Measurements from ENCODE around the gene CCL28.
"Not testable (repeated sequence)": the region's sequence is repeated elsewhere in the genome, so short reads cannot be mapped to it uniquely, and the experiment has no call there.

The CCL28 gene, protein sequence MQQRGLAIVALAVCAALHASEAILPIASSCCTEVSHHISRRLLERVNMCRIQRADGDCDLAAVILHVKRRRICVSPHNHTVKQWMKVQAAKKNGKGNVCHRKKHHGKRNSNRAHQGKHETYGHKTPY

DNA sequence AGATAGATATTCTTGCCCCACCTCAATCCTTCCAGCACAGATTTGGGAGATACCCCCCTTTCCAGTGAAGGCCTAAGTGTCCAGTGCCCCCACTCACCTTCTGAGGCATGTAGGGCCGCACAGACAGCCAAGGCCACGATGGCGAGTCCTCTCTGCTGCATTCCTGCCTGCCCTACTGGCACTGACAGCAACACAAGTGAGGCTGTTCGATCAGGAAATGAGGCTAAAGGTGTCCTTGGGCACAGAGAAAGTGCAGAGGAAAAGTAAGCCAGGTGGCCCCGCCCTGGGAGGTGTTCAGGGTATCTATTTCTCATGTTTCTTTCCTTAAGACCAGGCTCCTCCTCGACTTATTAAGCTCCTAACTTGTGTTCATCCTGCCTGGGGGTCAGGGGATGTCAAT, at the start of gene CCL28:
TSS of gene CCL28 (minus strand) at position 236 of the 400 bp plus-strand sequence. CDS start at position 161, 75 bp downstream.
- no peak for DNase-seq

DNA sequence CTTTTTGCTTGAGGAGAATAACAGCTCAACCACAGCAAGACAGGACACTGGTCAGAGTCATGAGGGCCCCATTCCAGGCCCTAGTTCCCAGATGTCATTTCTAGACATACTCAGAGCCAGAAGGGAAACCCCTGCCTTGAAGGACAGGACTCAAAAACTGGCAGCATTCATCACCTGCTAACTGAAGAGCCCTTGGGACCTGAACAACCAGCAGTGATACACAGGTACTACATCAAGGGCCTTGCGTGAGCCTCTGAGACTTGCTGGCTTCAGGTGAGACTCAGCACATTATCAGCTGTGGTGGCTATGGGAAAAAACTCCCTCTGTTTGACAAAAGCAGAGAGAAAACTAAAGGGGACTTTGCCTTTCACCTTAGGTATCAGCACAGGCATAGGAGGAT, 48.9 kb upstream of the CCL28 start:
- no peak for DNase-seq

DNA sequence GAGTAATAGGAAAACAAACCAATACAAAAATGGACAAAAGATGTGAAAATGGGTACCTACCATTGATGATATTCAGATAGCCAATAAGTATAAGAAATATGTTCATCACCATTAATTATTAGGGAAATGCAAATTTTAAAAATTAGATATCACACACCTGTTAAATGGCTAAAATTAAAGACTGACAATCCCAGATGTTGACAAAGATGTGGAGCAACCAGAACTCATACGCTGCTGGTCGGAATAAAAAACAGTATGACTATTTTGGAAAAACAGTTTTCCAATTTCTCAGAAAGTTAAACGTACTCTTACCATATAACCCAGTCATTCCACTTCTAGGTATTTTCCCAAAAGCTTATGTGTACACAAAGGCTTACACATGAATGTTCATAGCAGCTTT, 44.4 kb upstream of the CCL28 start:
- no peak for DNase-seq

DNA sequence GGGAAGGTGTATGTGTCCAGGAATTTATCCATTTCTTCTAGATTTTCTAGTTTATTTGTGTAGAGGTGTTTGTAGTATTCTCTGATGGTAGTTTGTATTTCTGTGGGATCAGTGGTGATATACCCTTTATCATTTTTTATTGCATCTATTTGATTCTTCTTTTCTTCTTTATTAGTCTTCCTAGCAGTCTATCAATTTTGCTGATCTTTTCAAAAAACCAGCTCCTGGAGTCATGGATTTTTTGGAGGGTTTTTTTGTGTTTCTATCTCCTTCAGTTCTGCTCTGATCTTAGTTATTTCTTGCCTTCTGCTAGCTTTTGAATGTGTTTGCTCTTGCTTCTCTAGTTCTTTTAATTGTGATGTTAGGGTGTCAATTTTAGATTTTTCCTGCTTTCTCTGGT, 29.4 kb upstream of the CCL28 start:
- not testable (repeated sequence) for DNase-seq

GRCh38 chr5:43437062-43437660, 25.0 kb upstream of the CCL28 start:
- no peak for DNase-seq

- DNase-seq, result no peak
Measured at GRCh38 chr5:43433382-43433781, 21.2 kb upstream of the CCL28 start.

DNA sequence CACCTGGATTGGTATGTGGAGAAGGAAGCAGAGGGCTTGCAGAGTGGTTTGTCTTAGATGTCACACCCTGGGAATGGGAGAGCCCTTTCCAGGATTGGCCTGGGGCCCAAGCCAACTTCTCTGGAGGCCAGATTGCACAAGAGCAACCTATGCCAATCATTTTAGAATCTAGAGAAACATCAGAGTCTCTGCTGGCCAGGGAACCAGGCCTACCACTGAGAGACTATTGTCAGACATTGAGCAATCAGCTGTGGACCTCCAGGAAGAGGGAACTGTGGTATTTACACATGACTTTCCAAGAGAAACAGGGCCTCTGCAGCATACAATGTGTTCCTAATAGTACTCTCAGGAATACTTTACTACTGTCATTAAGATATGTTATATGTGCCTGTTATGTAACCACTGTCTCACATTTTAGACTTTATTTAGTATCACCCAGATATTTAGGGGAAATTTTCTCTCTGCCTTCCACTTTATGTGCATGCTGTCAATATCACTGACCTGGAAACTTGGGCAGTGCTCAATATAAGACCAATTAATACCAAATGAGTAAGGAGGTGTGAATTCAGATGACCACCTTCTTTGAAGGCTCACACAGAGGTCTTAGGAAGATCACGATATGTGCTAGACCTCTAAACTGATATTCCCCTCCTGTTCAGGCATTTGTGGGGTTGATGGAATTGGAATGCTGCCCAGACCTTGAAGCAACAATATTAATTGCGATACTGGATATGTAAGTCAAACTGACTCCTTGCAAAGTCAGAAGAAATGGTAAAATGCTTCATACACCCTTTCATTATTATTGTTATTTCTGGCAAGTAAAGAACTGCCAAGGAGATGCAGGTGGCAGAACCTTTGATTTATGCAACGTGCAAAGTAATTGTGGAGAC, 20.5 kb upstream of the CCL28 start:
- no peak for DNase-seq

- no peak for DNase-seq
Measured at GRCh38 chr5:43429706-43430105, 17.5 kb upstream of the CCL28 start.

- DNase-seq, result no peak
Measured at GRCh38 chr5:43429016-43429415, 16.8 kb upstream of the CCL28 start.

GRCh38 chr5:43427306-43427705, 15.1 kb upstream of the CCL28 start:
- DNase-seq, result no peak

- no peak for DNase-seq
Measured at GRCh38 chr5:43425983-43426382, 13.8 kb upstream of the CCL28 start.

DNA sequence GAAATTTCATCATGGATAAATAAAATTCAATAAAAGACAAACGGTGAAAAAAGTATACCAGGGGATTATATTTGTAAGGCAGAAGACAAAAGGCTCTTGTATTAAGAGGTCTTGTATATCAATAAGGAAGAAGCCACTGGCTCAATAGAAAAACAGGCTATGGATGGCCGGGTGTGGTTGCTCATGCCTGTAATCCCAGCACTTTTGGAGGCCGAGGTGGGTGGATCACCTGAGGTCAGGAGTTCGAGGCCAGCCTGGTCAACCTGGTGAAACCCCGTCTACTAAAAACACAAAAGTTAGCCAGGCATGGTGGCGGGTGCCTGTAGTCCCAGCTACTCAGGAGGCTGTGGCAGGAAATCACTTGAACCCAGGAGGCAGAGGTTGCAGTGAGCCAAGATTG, 10.9 kb upstream of the CCL28 start:
- DNase-seq, result not testable (repeated sequence)

DNA sequence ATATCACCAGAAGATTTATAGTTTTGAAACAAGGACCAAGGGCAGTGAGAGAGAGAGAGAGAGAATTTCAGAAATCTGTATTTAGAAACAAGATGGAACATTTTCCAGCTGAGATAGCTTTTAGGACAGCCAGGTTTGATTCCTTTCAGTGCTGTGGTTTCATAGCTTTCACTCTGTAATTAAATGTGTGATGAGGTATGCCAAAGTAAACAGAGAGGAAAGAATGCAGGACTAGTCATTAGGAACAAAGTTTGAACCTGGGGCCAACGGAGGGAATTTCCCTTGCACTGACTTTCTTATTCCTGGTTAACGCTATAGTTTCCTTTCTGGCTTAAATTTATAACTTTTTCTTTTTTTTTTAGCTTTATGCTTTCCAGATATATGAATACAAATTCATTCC, 10.0 kb upstream of the CCL28 start:
- DNase-seq, result no peak

GRCh38 chr5:43421450-43422133, 9.4 kb upstream of the CCL28 start:
- no peak for DNase-seq

GRCh38 chr5:43420241-43420640, 8.1 kb upstream of the CCL28 start:
- DNase-seq, result no peak

- no peak for DNase-seq
Measured at GRCh38 chr5:43418561-43418960, 6.4 kb upstream of the CCL28 start.

DNA sequence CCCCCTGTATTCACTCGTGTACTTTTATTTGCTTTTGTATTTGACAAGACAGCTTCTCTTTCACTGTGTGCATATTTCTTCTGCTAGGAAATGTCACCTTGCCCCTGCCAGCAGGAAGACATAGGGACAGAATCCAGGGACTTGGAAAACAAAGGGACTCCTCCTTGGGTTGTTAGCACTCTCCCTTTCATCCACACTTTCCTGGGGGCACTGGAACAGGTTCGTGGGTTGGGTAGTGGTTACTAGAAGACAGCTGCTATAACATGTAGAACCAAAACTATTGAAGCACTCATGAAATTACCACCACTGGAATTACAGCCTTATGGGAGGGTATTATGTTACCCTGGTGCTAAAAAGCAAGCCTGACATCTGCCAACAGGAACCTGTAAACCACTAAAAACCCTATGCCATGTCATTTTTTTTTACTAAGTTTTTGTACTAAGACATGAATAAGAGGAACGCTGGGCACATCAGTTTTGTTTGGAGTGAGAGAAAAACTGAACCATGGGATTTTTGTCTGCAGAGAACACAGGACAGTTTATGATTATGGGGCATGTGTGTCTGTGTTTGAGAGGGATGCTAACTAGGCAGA, 4.7 kb upstream of the CCL28 start:
- no peak for DNase-seq

DNA sequence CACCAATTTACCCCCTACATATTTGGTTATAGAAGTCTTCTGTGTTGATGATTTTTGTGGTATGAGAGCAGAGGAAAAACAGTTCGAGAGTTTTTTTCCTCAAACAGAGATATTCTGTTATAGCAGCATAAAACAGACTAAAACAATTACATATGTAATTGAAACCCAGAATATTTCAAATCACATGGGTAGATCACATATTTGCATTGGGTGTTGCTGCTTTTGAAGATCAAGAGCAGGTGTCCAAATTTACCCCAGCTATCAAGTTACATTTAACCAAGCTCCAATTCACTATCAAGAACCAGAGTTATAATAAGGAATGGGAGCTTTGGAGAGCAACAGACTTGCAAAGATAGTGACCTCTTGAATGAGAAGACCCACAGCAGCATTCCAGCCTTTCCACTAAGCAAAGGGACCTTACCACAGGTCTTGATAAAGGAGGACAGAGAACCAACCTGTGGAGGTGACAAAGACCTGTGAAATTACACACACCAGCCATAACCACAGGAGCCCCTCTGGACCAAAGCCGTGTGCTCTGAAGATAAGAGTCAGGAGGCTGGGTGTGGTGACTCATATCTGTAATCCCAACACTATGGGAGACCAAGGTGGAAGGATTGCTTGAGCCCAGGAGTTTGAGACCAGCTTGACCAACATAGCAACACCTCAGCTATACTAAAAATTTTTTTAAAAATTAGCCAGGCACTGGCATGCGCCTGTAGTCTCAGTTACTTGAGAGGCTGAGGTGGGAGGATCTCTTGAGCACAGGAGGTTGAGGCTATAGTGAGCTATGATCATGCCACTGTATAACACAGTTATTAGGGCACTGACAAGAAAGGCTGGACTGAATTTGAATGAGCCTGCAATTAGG, 4.0 kb upstream of the CCL28 start:
- DNase-seq, result no peak

- DNase-seq, result no peak
Measured at GRCh38 chr5:43413966-43414365, 1.8 kb upstream of the CCL28 start.

GRCh38 chr5:43412644-43413043, 453 bp upstream of the CCL28 start:
- DNase-seq, result no peak

GRCh38 chr5:43411495-43411894, 696 bp downstream of the CCL28 start:
- DNase-seq, result no peak

DNA sequence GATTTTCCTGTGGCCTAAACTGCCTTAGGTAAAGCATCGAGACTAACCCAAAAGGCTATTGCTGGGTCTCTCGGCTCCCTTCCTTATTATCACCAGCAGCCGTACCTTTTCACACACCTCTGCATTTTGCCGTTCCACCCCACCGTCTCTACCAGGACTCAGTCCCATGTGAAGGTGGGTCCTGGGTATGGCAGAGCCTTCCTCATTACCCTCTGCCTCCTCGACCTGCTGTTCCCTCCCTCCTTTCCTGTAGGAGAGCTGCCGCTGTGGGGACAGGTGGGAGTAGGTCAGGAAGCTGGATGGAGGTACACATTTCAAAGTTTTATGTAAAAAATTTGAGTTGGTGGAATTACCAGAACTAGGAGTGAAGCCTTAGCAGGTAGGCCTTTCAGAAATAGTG, 1.8 kb downstream of the CCL28 start:
- no peak for DNase-seq

All from stimulated activated CD4-positive, alpha-beta T cell treated with anti-CD3 and anti-CD28 coated beads, Interleukin-2, amount 100 ng/mL, for 24 hours (primary cell).